ENCODE measurements around the gene SEL1L. TPM values are rescaled to one million over a fixed set of nuclear protein-coding genes. Genes with fewer than 3 reads are reported as not detected.
"Not testable (repeated sequence)": the region's sequence is repeated elsewhere in the genome, so short reads cannot be mapped to it uniquely, and the experiment has no call there.

Gene SEL1L
- total RNA-seq, 1 donor from 2014 or later = 55.4 TPM

GRCh38 chr14:81555684-81556083 lies 22.0 kb upstream of the SEL1L start:
- intact Hi-C loops (cut with micrococcal nuclease) = no loop called here
- no peak overlapping the region for H3K27ac Mint-ChIP-seq
- no peaks in the 10 kb centered on the region for H3K4me1 Mint-ChIP-seq
- POLR2A ChIA-PET = no interaction called here
- DNase-seq (no peak), ATAC-seq (ENCODE audit: low read depth) (no peak)
- no peaks in the 10 kb centered on the region for H3K36me3 Mint-ChIP-seq (ENCODE audit: low read depth)
- peaks cover 2% of the 10 kb centered on the region for H3K9me3 Mint-ChIP-seq
- CTCF ChIA-PET = no interaction called here
- no peaks in the 10 kb centered on the region for H3K27me3 Mint-ChIP-seq
- TF ChIP-seq CTCF (IDR thresholded peaks at IDR 0.05) = no peak
- H3K4me3 Mint-ChIP-seq = no peak overlapping the region

GRCh38 chr14:81555051-81555450 lies 21.4 kb upstream of the SEL1L start:
- Mint-ChIP-seq H3K4me1 (peaks cover 4% of the 10 kb centered on the region), H3K27ac (no peak overlapping the region), H3K27me3 (no peaks in the 10 kb centered on the region), H3K4me3 (no peak overlapping the region), H3K9me3 (peaks cover 2% of the 10 kb centered on the region), H3K36me3 (ENCODE audit: low read depth) (no peaks in the 10 kb centered on the region)
- ChIA-PET POLR2A (no interaction called here), CTCF (no interaction called here)
- intact Hi-C loops (cut with micrococcal nuclease) = no loop called here
- TF ChIP-seq CTCF (IDR thresholded peaks at IDR 0.05) = no peak
- ATAC-seq (ENCODE audit: low read depth) = no peak
- no peak for DNase-seq

GRCh38 chr14:81551471-81551870 lies 17.8 kb upstream of the SEL1L start:
- ChIA-PET POLR2A (no interaction called here), CTCF (no interaction called here)
- no peak overlapping the region for H3K27ac Mint-ChIP-seq
- no peak for DNase-seq
- intact Hi-C loops (cut with micrococcal nuclease) = no loop called here
- TF ChIP-seq CTCF (IDR thresholded peaks at IDR 0.05) = no peak
- peaks cover 6% of the 10 kb centered on the region for H3K4me1 Mint-ChIP-seq
- no peaks in the 10 kb centered on the region for H3K27me3 Mint-ChIP-seq
- no peak for ATAC-seq (ENCODE audit: low read depth)
- H3K36me3 Mint-ChIP-seq (ENCODE audit: low read depth) = no peaks in the 10 kb centered on the region
- H3K4me3 Mint-ChIP-seq = no peak overlapping the region
- no peaks in the 10 kb centered on the region for H3K9me3 Mint-ChIP-seq

- TF ChIP-seq CTCF (IDR thresholded peaks at IDR 0.05) = no peak
- no peak overlapping the region for H3K4me3 Mint-ChIP-seq
- DNase-seq (no peak), ATAC-seq (ENCODE audit: low read depth) (no peak)
- no peaks in the 10 kb centered on the region for H3K27me3 Mint-ChIP-seq
- no peaks in the 10 kb centered on the region for H3K9me3 Mint-ChIP-seq
- ChIA-PET POLR2A (no interaction called here), CTCF (no interaction called here)
- H3K36me3 Mint-ChIP-seq (ENCODE audit: low read depth) = no peaks in the 10 kb centered on the region
- no peak overlapping the region for H3K27ac Mint-ChIP-seq
- peaks cover 6% of the 10 kb centered on the region for H3K4me1 Mint-ChIP-seq
- intact Hi-C loops (cut with micrococcal nuclease) = no loop called here
Observed at GRCh38 chr14:81550001-81550637, 16.5 kb upstream of the SEL1L start.

GRCh38 chr14:81541206-81541605 lies 7.6 kb upstream of the SEL1L start:
- H3K27ac Mint-ChIP-seq; H3K9me3 Mint-ChIP-seq; ATAC-seq (ENCODE audit: low read depth); intact Hi-C loops (cut with micrococcal nuclease); H3K36me3 Mint-ChIP-seq (ENCODE audit: low read depth); H3K4me3 Mint-ChIP-seq; DNase-seq; CTCF ChIA-PET; POLR2A ChIA-PET; H3K4me1 Mint-ChIP-seq: not testable (repeated sequence)
- H3K27me3 Mint-ChIP-seq = peaks cover 11% of the 10 kb centered on the region

- POLR2A ChIA-PET = no interaction called here
Observed at GRCh38 chr14:81537193-81537592, 3.5 kb upstream of the SEL1L start.

More at GRCh38 chr14:81537193-81537592, 3.5 kb upstream of the SEL1L start:
- Mint-ChIP-seq H3K4me3 (no peak overlapping the region), H3K36me3 (ENCODE audit: low read depth) (peaks cover 10% of the 10 kb centered on the region), H3K9me3 (peaks cover 3% of the 10 kb centered on the region), H3K27ac (no peak overlapping the region), H3K4me1 (peaks cover 36% of the 10 kb centered on the region), H3K27me3 (peaks cover 8% of the 10 kb centered on the region)
- no peak for TF ChIP-seq CTCF (IDR thresholded peaks at IDR 0.05)
- CTCF ChIA-PET = no interaction called here
- DNase-seq (no peak), ATAC-seq (ENCODE audit: low read depth) (no peak)
- intact Hi-C loops (cut with micrococcal nuclease) = no loop called here
